Measurements from ENCODE around the gene E2F4. TPM values are rescaled to one million over a fixed set of nuclear protein-coding genes. Genes with fewer than 3 reads are reported as not detected.

E2F4 gene
- polyA plus RNA-seq, 2 of the 4 experiments (the other 2 are of a cell fraction), result 65.1 to 66.6 TPM

GRCh38 chr16:67215706-67216105, 23.8 kb downstream of the E2F4 start:
- FAIRE-seq (no peak), DNase-seq (ENCODE audit: low read depth in 1 of 2, low spot score in 1 of 2) (no peak), ATAC-seq (no peak; a peak in 2 of 6 replicates)
- POLR2A ChIA-PET, result interaction anchor here (0.9 kb wide), 1 partner anchor 69 kb away, joined by 3 read pairs; no protein-coding TSS in a partner anchor
- CTCF ChIA-PET, result interaction anchor here (2.4 to 10.5 kb wide), 2 partner anchors 10 to 19 kb away, joined by 7 to 105 read pairs; partner anchors contain the start of genes E2F4 and ELMO3
- Histone ChIP-seq H3K27ac (no peak overlapping the region), H3K4me1 (peaks cover 6% of the 10 kb centered on the region; the same call in 1 of the 3 replicates), H3K4me3 (no peak overlapping the region), H3K9me3 (no peaks in the 10 kb centered on the region), H3K4me2 (no peak overlapping the region)
- no peak for TF ChIP-seq USF2 (IDR thresholded peaks at IDR 0.05)
- TF ChIP-seq FOSB (CRISPR knock-in tag; IDR thresholded peaks at IDR 0.05), result no peak
- no peak for TF ChIP-seq HDAC2 (IDR thresholded peaks at IDR 0.05)
- TF ChIP-seq HOXA7 (CRISPR knock-in tag; IDR thresholded peaks at IDR 0.05), result no peak
- no peak for TF ChIP-seq MYC (IDR thresholded peaks at IDR 0.05; ENCODE audit: borderline replicate concordance, low read length)
- TF ChIP-seq RCOR1 (IDR thresholded peaks at IDR 0.05; ENCODE audit: low read depth, low read length), result no peak
- TF ChIP-seq KDM1A (IDR thresholded peaks at IDR 0.05; ENCODE audit: low read depth), result no peak
- TF ChIP-seq BCL3 (IDR thresholded peaks at IDR 0.05), result no peak
- TF ChIP-seq E2F6 (IDR thresholded peaks at IDR 0.05; ENCODE audit: borderline replicate concordance, low read depth), result no peak
- no peak for TF ChIP-seq CHD2 (IDR thresholded peaks at IDR 0.05; ENCODE audit: low read length, partially characterized antibody)
- no peak for TF ChIP-seq CBX8 (IDR thresholded peaks at IDR 0.05)
- TF ChIP-seq CHD4 (IDR thresholded peaks at IDR 0.05; ENCODE audit: borderline replicate concordance), result no peak
- no peak for TF ChIP-seq JUN (IDR thresholded peaks at IDR 0.05)
- TF ChIP-seq ESRRA (IDR thresholded peaks at IDR 0.05; ENCODE audit: borderline replicate concordance, low read length), result no peak
- WGBS (ENCODE audit: missing lambda C conversion rate), result 50% methylated on average over 5 of the region's 5 CpGs

GRCh38 chr16:67216612-67217490, 24.9 kb downstream of the E2F4 start:
- peaks cover 6% of the 10 kb centered on the region; the same call in 1 of the 3 replicates for H3K4me1 ChIP-seq
- 78% methylated on average over 18 of the region's 18 CpGs for WGBS (ENCODE audit: missing lambda C conversion rate)
- no peak overlapping the region for H3K27ac ChIP-seq
- ChIA-PET POLR2A (interaction anchor here (0.8 to 1.2 kb wide), 2 partner anchors 9 to 10 kb away, joined by 3 read pairs; no protein-coding TSS in a partner anchor), CTCF (interaction anchor here (0.6 to 1.2 kb wide), 4 partner anchors 12 to 19 kb away, joined by 3 to 4 read pairs (median 3); no protein-coding TSS in a partner anchor)
- no peak overlapping the region for H3K4me3 ChIP-seq
- TF ChIP-seq NR3C1 (IDR thresholded peaks at IDR 0.05) (no peak), EP300 (IDR thresholded peaks at IDR 0.05) (no peak), FOSL2 (IDR thresholded peaks at IDR 0.05) (no peak), FOSL2 (CRISPR knock-in tag; IDR thresholded peaks at IDR 0.05) (no peak)
- FAIRE-seq, result no peak
- no peak; a peak in 2 of 6 replicates for ATAC-seq
- no peak for DNase-seq (ENCODE audit: low read depth in 1 of 2, low spot score in 1 of 2)
- H3K4me2 ChIP-seq, result no peak overlapping the region
- no peaks in the 10 kb centered on the region for H3K9me3 ChIP-seq

- ATAC-seq, result no peak
- Histone ChIP-seq H3K4me2 (no peak overlapping the region), H3K9me3 (no peaks in the 10 kb centered on the region), H3K4me1 (peaks cover 13% of the 10 kb centered on the region), H3K27ac (no peak overlapping the region), H3K4me3 (no peak overlapping the region)
- no peak for DNase-seq (ENCODE audit: low read depth in 1 of 2, low spot score in 1 of 2)
- ChIA-PET POLR2A (no interaction called here), CTCF (interaction anchor here (1.0 to 3.4 kb wide), 4 partner anchors 22 to 290 kb away, joined by 3 to 13 read pairs (median 4); no protein-coding TSS in a partner anchor)
- no peak for FAIRE-seq
- 60% methylated on average over 3 of the region's 3 CpGs for WGBS (ENCODE audit: missing lambda C conversion rate)
- TF ChIP-seq PBX3 (IDR thresholded peaks at IDR 0.05) (no peak), POLR2A (IDR thresholded peaks at IDR 0.05; ENCODE audit: low read length) (no peak), FOSL2 (IDR thresholded peaks at IDR 0.05) (no peak), FOSL2 (CRISPR knock-in tag; IDR thresholded peaks at IDR 0.05) (no peak), HOXA7 (CRISPR knock-in tag; IDR thresholded peaks at IDR 0.05) (no peak), EP300 (IDR thresholded peaks at IDR 0.05) (no peak), HEYL (CRISPR knock-in tag; IDR thresholded peaks at IDR 0.05) (no peak), RARB (CRISPR knock-in tag; IDR thresholded peaks at IDR 0.05) (no peak), HDAC2 (IDR thresholded peaks at IDR 0.05) (no peak), USF2 (IDR thresholded peaks at IDR 0.05) (no peak), HOXB5 (CRISPR knock-in tag; IDR thresholded peaks at IDR 0.05) (no peak), BHLHE40 (IDR thresholded peaks at IDR 0.05; ENCODE audit: low read depth, low read length) (no peak), ELK1 (IDR thresholded peaks at IDR 0.05; ENCODE audit: low read depth, low read length) (no peak), TP53 (CRISPR knock-in tag; IDR thresholded peaks at IDR 0.05) (no peak), ZFP36 (IDR thresholded peaks at IDR 0.05; ENCODE audit: borderline replicate concordance, partially characterized antibody) (no peak), CBX2 (IDR thresholded peaks at IDR 0.05; ENCODE audit: borderline replicate concordance, low read depth) (no peak), RCOR1 (IDR thresholded peaks at IDR 0.05; ENCODE audit: low read depth, low read length) (no peak), JUN (IDR thresholded peaks at IDR 0.05) (no peak)
Measured at GRCh38 chr16:67223992-67224391, 32.0 kb downstream of the E2F4 start.
